WERI-Rb-1 (cell line): ENCODE data around the gene CHAF1B.

Experiments used
- DNase-seq: peaks from one replicate; pipeline ENCODE4 v3.0.0-alpha.2; 2020
- H3K27ac ChIP-seq: fragments of 250-450 bp; sonication (Bioruptor Pico); 2 replicates; pipeline ENCODE4 v1.5.1; 2020; ENCODE audit warnings: mild to moderate bottlenecking, moderate library complexity
- H3K27me3 ChIP-seq: fragments of 250-450 bp; sonication (Bioruptor Pico); 2 replicates; pipeline ENCODE4 v1.5.1; 2021; ENCODE audit warnings: mild to moderate bottlenecking, low read depth, moderate library complexity; ENCODE audit not compliant: insufficient read depth, severe bottlenecking
- H3K36me3 ChIP-seq: fragments of 250-450 bp; sonication (Bioruptor Pico); 2 replicates; pipeline ENCODE4 v1.5.1; 2020; ENCODE audit warnings: mild to moderate bottlenecking, moderate library complexity
- H3K4me3 ChIP-seq: 2 replicates; pipeline ENCODE4 v1.5.1; 2011; ENCODE audit warnings: low read depth, mild to moderate bottlenecking, control low read depth, low read length
- H3K9me3 ChIP-seq: fragments of 250-450 bp; sonication (Bioruptor Pico); 2 replicates; pipeline ENCODE4 v1.5.1; 2021; ENCODE audit warnings: mild to moderate bottlenecking, moderate library complexity; ENCODE audit not compliant: severe bottlenecking
- TF ChIP-seq, protein P1 (sequence below): IDR thresholded peaks from 2 replicates; pipeline ENCODE4 v1.5.1; 2011; ENCODE audit warnings: low read depth, mild to moderate bottlenecking, control low read depth, inconsistent platforms, low read length

Gene CHAF1B

GRCh38 chr21:36430841-36431240 is 45.6 kb downstream of the CHAF1B start:
- Histone ChIP-seq H3K4me3 (no peak overlapping the region), H3K27me3 (no peaks in the 10 kb centered on the region), H3K36me3 (no peaks in the 10 kb centered on the region), H3K27ac (no peak overlapping the region), H3K9me3 (no peaks in the 10 kb centered on the region)
- DNase-seq, result no peak
- TF ChIP-seq, protein P1, sequence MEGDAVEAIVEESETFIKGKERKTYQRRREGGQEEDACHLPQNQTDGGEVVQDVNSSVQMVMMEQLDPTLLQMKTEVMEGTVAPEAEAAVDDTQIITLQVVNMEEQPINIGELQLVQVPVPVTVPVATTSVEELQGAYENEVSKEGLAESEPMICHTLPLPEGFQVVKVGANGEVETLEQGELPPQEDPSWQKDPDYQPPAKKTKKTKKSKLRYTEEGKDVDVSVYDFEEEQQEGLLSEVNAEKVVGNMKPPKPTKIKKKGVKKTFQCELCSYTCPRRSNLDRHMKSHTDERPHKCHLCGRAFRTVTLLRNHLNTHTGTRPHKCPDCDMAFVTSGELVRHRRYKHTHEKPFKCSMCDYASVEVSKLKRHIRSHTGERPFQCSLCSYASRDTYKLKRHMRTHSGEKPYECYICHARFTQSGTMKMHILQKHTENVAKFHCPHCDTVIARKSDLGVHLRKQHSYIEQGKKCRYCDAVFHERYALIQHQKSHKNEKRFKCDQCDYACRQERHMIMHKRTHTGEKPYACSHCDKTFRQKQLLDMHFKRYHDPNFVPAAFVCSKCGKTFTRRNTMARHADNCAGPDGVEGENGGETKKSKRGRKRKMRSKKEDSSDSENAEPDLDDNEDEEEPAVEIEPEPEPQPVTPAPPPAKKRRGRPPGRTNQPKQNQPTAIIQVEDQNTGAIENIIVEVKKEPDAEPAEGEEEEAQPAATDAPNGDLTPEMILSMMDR, result no peak

- DNase-seq, result no peak
- Histone ChIP-seq H3K4me3 (no peak overlapping the region), H3K36me3 (no peaks in the 10 kb centered on the region), H3K9me3 (no peaks in the 10 kb centered on the region), H3K27ac (no peak overlapping the region), H3K27me3 (no peaks in the 10 kb centered on the region)
- TF ChIP-seq, protein P1, result no peak
Measured at GRCh38 chr21:36431252-36431651, 46.1 kb downstream of the CHAF1B start.

DNA sequence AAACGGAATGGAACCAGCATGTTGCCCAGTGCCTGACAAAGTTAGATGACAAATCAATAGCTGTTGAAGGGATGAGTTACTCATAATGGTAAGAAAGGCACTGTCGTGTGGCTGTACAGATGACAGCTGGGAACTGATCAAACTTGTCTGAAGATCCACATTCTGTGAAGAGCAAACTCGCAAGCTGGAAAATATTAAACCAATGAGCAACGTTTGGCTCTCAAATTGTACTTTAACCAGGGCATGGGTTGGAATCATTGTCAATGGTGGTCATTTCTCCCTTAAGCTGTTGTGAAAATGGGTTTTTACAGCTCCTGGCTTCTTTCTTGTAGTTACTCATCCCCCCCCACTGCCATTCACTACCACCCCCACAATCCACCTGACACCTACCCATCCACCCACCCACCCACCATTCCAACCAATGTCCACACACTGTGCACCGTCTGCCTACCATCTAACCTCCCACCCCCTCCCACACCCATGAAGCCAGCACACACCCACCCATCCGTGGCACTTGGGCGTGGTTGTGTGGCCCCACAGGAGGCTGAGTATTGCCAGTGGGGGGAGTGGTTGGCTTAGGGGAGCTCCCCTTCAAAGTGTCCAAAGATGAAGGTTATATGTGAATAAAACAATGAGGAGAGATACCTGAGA is 48.0 kb downstream of the CHAF1B start:
- Histone ChIP-seq H3K9me3 (no peaks in the 10 kb centered on the region), H3K27ac (no peak overlapping the region), H3K27me3 (no peaks in the 10 kb centered on the region), H3K36me3 (no peaks in the 10 kb centered on the region), H3K4me3 (no peak overlapping the region)
- TF ChIP-seq, protein P1, result no peak
- no peak for DNase-seq

GRCh38 chr21:36434144-36434543 is 49.0 kb downstream of the CHAF1B start:
- no peak for DNase-seq
- no peaks in the 10 kb centered on the region for H3K9me3 ChIP-seq
- H3K27me3 ChIP-seq, result no peaks in the 10 kb centered on the region
- no peak overlapping the region for H3K4me3 ChIP-seq
- TF ChIP-seq, protein P1, result no peak
- no peak overlapping the region for H3K27ac ChIP-seq
- H3K36me3 ChIP-seq, result no peaks in the 10 kb centered on the region

DNA sequence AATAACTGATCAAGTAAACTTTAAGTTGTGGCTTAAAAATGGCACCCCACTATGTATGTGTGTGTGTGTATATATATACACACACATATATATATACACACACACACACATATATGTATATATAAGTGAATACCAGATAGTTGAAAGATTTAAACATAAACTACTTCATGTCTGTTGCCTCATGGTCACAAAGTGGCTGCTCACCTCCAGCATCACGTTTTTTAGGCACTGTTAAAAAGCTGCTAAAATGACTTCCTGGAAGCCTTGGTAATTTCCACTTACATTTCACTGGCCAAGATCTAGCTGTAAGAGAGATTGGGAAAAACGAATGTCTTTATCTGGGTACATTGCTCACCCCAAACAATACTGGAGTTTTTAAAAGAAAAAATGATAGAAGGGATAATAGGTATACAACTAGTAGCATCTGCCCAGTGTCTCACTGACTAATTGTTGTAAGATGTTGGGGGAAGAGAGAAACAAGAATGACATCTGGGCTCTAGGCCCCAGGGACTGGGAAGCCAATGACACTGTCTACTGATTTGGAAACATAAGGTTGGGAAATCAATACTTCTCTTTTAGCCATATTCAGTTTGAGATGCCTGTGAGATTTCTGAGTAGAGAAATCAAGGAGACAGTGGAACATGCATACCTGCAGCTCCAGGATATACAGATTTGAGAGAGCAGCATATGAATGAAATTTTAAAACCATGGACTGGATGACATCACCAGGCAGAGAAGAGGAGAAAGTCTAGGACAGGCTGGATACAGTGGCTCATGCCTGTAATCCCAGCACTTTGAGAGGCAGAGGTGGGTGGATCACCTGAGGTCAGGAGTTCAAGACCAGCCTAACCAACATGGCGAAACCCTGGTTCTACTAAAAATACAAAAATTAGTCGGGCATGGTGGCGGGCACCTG is 51.9 kb downstream of the CHAF1B start:
- TF ChIP-seq, protein P1, result no peak
- H3K36me3 ChIP-seq, result no peaks in the 10 kb centered on the region
- H3K4me3 ChIP-seq, result no peak overlapping the region
- no peak for DNase-seq
- H3K27me3 ChIP-seq, result no peaks in the 10 kb centered on the region
- no peaks in the 10 kb centered on the region for H3K9me3 ChIP-seq
- no peak overlapping the region for H3K27ac ChIP-seq
